ENCODE measurements around the gene PYGB.

GRCh38 chr20:25243416-25243979 lies 4.4 kb upstream of the PYGB start:
- TF ChIP-seq PATZ1 (CRISPR knock-in tag; IDR thresholded peaks at IDR 0.05; ENCODE audit: borderline replicate concordance) (no peak), ZFP30 (CRISPR knock-in tag; IDR thresholded peaks at IDR 0.05) (no peak), ESRRG (CRISPR knock-in tag; IDR thresholded peaks at IDR 0.05) (no peak), SNAI2 (CRISPR knock-in tag; IDR thresholded peaks at IDR 0.05) (no peak), CSDC2 (CRISPR knock-in tag; IDR thresholded peaks at IDR 0.05) (no peak), ARNTL (CRISPR knock-in tag; IDR thresholded peaks at IDR 0.05; ENCODE audit: borderline replicate concordance, low read depth) (no peak), BACH2 (CRISPR knock-in tag; IDR thresholded peaks at IDR 0.05; ENCODE audit: borderline replicate concordance) (no peak), CSRNP3 (CRISPR knock-in tag; IDR thresholded peaks at IDR 0.05) (no peak), TSHZ2 (CRISPR knock-in tag; IDR thresholded peaks at IDR 0.05) (no peak), RARB (CRISPR knock-in tag; IDR thresholded peaks at IDR 0.05) (no peak)
